Activated T-helper 1 cell treated with Interleukin-2 at 50 U/mL for 16 hours (primary cell): Measurements from ENCODE around the gene UBE2U.
"Not testable (repeated sequence)": the region's sequence is repeated elsewhere in the genome, so short reads cannot be mapped to it uniquely, and the experiment has no call there.

Experiments
- DNase-seq: peaks from one replicate; pipeline ENCODE4 v3.0.0-alpha.2; 2020; ENCODE audit warnings: low read depth

The UBE2U gene

GRCh38 chr1:64194168-64195080, 9.0 kb upstream of the UBE2U start:
- DNase-seq = no peak

- DNase-seq = no peak
Observed at GRCh38 chr1:64195081-64195395, 8.4 kb upstream of the UBE2U start.

GRCh38 chr1:64196074-64196870, 7.2 kb upstream of the UBE2U start:
- DNase-seq = no peak

GRCh38 chr1:64197076-64197475, 6.3 kb upstream of the UBE2U start:
- DNase-seq = no peak

GRCh38 chr1:64199154-64199553, 4.3 kb upstream of the UBE2U start:
- DNase-seq = no peak

- DNase-seq = no peak
Observed at GRCh38 chr1:64200064-64200463, 3.4 kb upstream of the UBE2U start.

GRCh38 chr1:64209221-64209620, 5.8 kb downstream of the UBE2U start:
- DNase-seq = no peak

GRCh38 chr1:64212031-64212430, 8.6 kb downstream of the UBE2U start:
- no peak for DNase-seq

GRCh38 chr1:64215576-64215975, 12.2 kb downstream of the UBE2U start:
- no peak for DNase-seq

GRCh38 chr1:64220241-64220640, 16.8 kb downstream of the UBE2U start:
- no peak for DNase-seq

GRCh38 chr1:64223329-64224151, 20.1 kb downstream of the UBE2U start:
- no peak for DNase-seq

GRCh38 chr1:64224236-64224635, 20.8 kb downstream of the UBE2U start:
- not testable (repeated sequence) for DNase-seq

- DNase-seq = no peak
Observed at GRCh38 chr1:64228167-64228957, 24.9 kb downstream of the UBE2U start.

- no peak for DNase-seq
Observed at GRCh38 chr1:64229307-64229706, 25.9 kb downstream of the UBE2U start.

GRCh38 chr1:64231153-64231552, 27.7 kb downstream of the UBE2U start:
- DNase-seq = no peak

- DNase-seq = no peak
Observed at GRCh38 chr1:64231654-64232053, 28.2 kb downstream of the UBE2U start.

- no peak for DNase-seq
Observed at GRCh38 chr1:64234714-64235113, 31.3 kb downstream of the UBE2U start.

- no peak for DNase-seq
Observed at GRCh38 chr1:64235181-64235580, 31.8 kb downstream of the UBE2U start.

- DNase-seq = no peak
Observed at GRCh38 chr1:64235910-64236309, 32.5 kb downstream of the UBE2U start.

- DNase-seq = no peak
Observed at GRCh38 chr1:64236541-64236954, 33.1 kb downstream of the UBE2U start.

- not testable (repeated sequence) for DNase-seq
Observed at GRCh38 chr1:64239519-64239918, 36.1 kb downstream of the UBE2U start.

- DNase-seq = no peak
Observed at GRCh38 chr1:64240206-64240605, 36.8 kb downstream of the UBE2U start.
